Kidney epithelial cell (primary cell): ENCODE results near the gene CER1. TPM values are rescaled to one million over a fixed set of nuclear protein-coding genes. Genes with fewer than 3 reads are reported as not detected.

Source experiments
- DNase-seq: peaks from one replicate; pipeline ENCODE4 v3.0.0-alpha.2; 2010; ENCODE audit warnings: low read depth
- H3K27me3 ChIP-seq: 2 replicates; pipeline ENCODE4 v1.6.0; 2011; ENCODE audit warnings: low read length; ENCODE audit not compliant: control insufficient read depth, insufficient read depth
- H3K36me3 ChIP-seq: 2 replicates; pipeline ENCODE4 v1.5.1; 2011; ENCODE audit warnings: low read length; ENCODE audit not compliant: control insufficient read depth, insufficient read depth
- H3K4me3 ChIP-seq: 2 replicates; pipeline ENCODE4 v1.5.1; 2011; ENCODE audit warnings: low read depth, mild to moderate bottlenecking, control low read depth, low read length
- CTCF ChIP-seq: IDR thresholded peaks from 2 replicates; pipeline ENCODE4 v1.5.1; 2011; ENCODE audit warnings: mild to moderate bottlenecking, moderate library complexity, low read length, control low read depth, inconsistent platforms; ENCODE audit not compliant: insufficient read depth, poor library complexity, severe bottlenecking
- total RNA-seq: library from RNA; depleted of rRNA; stranded (reverse); fragments of >200 nt; gene quantifications from 2 replicates; pipeline ENCODE4 v1.2.3, GENCODE V29; 2015

Gene CER1, protein sequence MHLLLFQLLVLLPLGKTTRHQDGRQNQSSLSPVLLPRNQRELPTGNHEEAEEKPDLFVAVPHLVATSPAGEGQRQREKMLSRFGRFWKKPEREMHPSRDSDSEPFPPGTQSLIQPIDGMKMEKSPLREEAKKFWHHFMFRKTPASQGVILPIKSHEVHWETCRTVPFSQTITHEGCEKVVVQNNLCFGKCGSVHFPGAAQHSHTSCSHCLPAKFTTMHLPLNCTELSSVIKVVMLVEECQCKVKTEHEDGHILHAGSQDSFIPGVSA
- total RNA-seq, result not detected in 2 replicates

DNA sequence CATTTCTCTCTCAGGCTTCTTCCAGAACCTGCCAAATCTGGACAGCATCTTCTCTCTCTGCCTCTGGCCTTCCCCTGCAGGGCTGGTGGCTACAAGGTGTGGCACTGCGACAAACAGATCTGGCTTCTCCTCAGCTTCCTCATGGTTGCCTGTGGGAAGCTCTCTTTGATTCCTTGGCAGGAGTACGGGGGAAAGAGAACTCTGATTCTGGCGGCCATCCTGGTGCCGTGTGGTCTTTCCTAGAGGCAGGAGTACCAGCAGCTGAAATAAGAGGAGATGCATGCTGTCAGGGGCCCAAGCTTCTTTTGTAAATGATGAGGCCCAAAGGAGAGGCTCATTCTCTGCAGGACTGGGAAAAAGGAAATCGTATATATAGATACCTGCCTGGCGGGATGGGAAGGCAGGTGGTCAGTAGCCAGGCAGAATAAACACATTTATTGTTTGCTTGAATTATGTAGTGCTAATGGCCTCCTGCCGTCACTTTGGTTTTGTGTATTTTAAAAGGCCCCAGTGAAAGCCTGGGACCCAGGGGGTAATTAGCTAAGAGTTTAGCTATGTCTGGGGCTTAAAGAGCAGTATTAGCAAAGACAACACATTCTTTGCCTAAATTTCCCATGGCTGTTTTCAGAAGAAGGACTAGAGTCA, at the start of gene CER1:
Gene CER1, minus strand, starts transcription at position 343 of the 645 bp plus-strand sequence. Its CDS starts 61 bp downstream, at position 282.
- H3K4me3 ChIP-seq, result no peak within 1 kb of the TSS
- TF ChIP-seq CTCF, result no peak
- DNase-seq, result no peak

DNA sequence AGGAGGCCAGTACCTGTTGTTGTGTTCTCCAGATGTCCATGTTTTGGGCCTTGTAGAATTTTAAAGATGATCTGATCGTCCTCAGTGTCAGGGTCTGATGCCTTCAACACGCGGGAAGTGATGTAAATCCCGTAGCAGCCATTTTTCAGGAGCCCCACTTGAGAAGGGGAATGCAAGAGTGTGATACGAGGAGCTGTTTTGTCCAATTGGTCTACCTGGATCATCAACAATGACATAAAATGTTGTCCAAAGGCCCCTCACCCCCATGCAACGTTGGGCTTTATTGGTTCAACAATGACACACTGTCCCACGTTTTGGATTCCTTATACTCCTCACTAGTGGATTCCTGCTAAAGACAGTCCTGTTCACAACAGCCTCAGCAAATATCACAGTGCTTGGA, 48.1 kb upstream of the CER1 start:
- no peaks in the 10 kb centered on the region for H3K27me3 ChIP-seq
- no peak for DNase-seq
- H3K4me3 ChIP-seq, result no peak overlapping the region
- no peak for TF ChIP-seq CTCF
- H3K36me3 ChIP-seq, result no peaks in the 10 kb centered on the region

More for the DNA sequence above, at the start of gene CER1:
- Histone ChIP-seq H3K27me3 (no peaks in the 10 kb centered on the region), H3K36me3 (no peaks in the 10 kb centered on the region)

DNA sequence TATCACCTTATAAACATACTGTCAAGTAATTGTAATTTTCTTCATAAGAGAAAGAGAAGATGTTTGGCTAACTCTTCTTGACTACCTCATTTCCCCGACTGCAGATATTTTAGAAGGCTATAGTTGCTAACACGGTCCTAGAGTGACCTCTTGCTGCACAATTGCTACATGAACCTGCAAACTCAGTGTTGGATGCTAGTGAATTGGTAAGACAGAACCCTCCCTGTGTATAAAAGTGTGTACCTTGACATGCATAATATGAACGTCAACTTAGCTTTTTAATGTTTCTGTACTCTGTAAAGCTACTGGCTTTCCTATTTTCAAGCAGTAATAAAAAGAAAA, 46.7 kb upstream of the CER1 start:
- no peak for DNase-seq
- Histone ChIP-seq H3K4me3 (no peak overlapping the region), H3K36me3 (no peaks in the 10 kb centered on the region), H3K27me3 (no peaks in the 10 kb centered on the region)
- TF ChIP-seq CTCF, result peak; percentile 14

GRCh38 chr9:14768405-14769229, 46.1 kb upstream of the CER1 start:
- TF ChIP-seq CTCF, result peak; percentile 60
- peak; percentile 19 for DNase-seq
- no peaks in the 10 kb centered on the region for H3K36me3 ChIP-seq
- H3K4me3 ChIP-seq, result no peak overlapping the region
- no peaks in the 10 kb centered on the region for H3K27me3 ChIP-seq

GRCh38 chr9:14766299-14766698, 43.8 kb upstream of the CER1 start:
- Histone ChIP-seq H3K36me3 (no peaks in the 10 kb centered on the region), H3K27me3 (no peaks in the 10 kb centered on the region), H3K4me3 (no peak overlapping the region)
- DNase-seq, result no peak
- TF ChIP-seq CTCF, result no peak
